Sciatic nerve (tissue), 2 donors: ENCODE results near the gene FARSA. TPM values are rescaled to one million over a fixed set of nuclear protein-coding genes. Genes with fewer than 3 reads are reported as not detected.
A peak's percentile ranks its signal among the peaks of the same experiment; 100 is the strongest.
"Not testable (repeated sequence)": the region's sequence is repeated elsewhere in the genome, so short reads cannot be mapped to it uniquely, and the experiment has no call there.

ENCODE experiments used
- ATAC-seq: fragments of 200-7000 bp; cut with Tn5 transposase; one replicate; pipeline ENCODE4 v1.9.1; 2020; ENCODE audit warnings: mild to moderate bottlenecking, moderate library complexity
- DNase-seq: peaks from one replicate; pipeline ENCODE4 v3.0.0-alpha.2; 2020; ENCODE audit warnings: low spot score
- intact Hi-C: fragments of 100-400 bp; cut with DNase I; formaldehyde crosslinking; loops from one replicate; pipeline ENCODE4 v1.14.2; 2022
- total RNA-seq: library from RNA; stranded (reverse); fragmentation: NEBNext Ultra II Directional; extraction: Animal tissue kit (Norgen Biotek cat#: 25700); gene quantifications from one replicate; pipeline ENCODE4 v1.2.1, GENCODE V29; 2021
- donor health status: DM: no; HTN: no; CAD: no.
- donor health status: DM: no; HTN: no; CAD: no.

Gene FARSA
- total RNA-seq, 1 donor from 2014 or later = 33.7 TPM

GRCh38 chr19:12912571-12912970 is 20.9 kb downstream of the FARSA start:
- DNase-seq = no peak
- intact Hi-C loops = no loop called here
- peak; percentile 16 for ATAC-seq

- intact Hi-C loops = no loop called here
- no peak for DNase-seq
- no peak for ATAC-seq
These were observed 26.3 kb downstream of the FARSA start for GRCh38 chr19:12907166-12907565.

- intact Hi-C loops = no loop called here
- ATAC-seq (no peak), DNase-seq (no peak)
These were observed 33.5 kb downstream of the FARSA start for GRCh38 chr19:12899891-12900518.

- DNase-seq (no peak), ATAC-seq (no peak)
- intact Hi-C loops = no loop called here
These were observed 37.1 kb downstream of the FARSA start for GRCh38 chr19:12896460-12896859.

GRCh38 chr19:12893582-12893981 is 39.9 kb downstream of the FARSA start:
- intact Hi-C loops = no loop called here
- no peak for ATAC-seq
- DNase-seq = no peak

GRCh38 chr19:12891553-12892021 is 41.9 kb downstream of the FARSA start:
- intact Hi-C loops = no loop called here
- DNase-seq (no peak), ATAC-seq (no peak)

- DNase-seq (peak; percentile 96), ATAC-seq (peak; percentile 98)
- intact Hi-C loops = no loop called here
These were observed 42.5 kb downstream of the FARSA start, which contains the start of gene GCDH for GRCh38 chr19:12890787-12891552. TSS of gene GCDH (plus strand) at chr19:12891160. CDS start at chr19:12891305, 145 bp downstream.

- intact Hi-C loops, DNase-seq, ATAC-seq: not testable (repeated sequence)
These were observed 43.2 kb downstream of the FARSA start for GRCh38 chr19:12890299-12890786.

GRCh38 chr19:12888006-12888603 is 45.4 kb downstream of the FARSA start:
- DNase-seq = no peak
- intact Hi-C loops = no loop called here
- ATAC-seq = no peak

GRCh38 chr19:12886969-12887747 is 46.4 kb downstream of the FARSA start, which contains the start of gene KLF1:
TSS of gene KLF1 (minus strand) at chr19:12887201. CDS start at chr19:12887140, 61 bp downstream.
- ATAC-seq (no peak), DNase-seq (no peak)
- intact Hi-C loops = no loop called here

GRCh38 chr19:12886651-12886968 is 46.9 kb downstream of the FARSA start:
- ATAC-seq (no peak), DNase-seq (no peak)
- intact Hi-C loops = no loop called here

GRCh38 chr19:12885749-12886650 is 47.5 kb downstream of the FARSA start:
- DNase-seq = no peak
- no peak for ATAC-seq
- intact Hi-C loops = no loop called here

GRCh38 chr19:12884926-12885748 is 48.4 kb downstream of the FARSA start:
- intact Hi-C loops = no loop called here
- ATAC-seq (no peak), DNase-seq (peak; percentile 84)

GRCh38 chr19:12884627-12884925 is 48.9 kb downstream of the FARSA start:
- ATAC-seq (no peak), DNase-seq (no peak)
- intact Hi-C loops = no loop called here

- ATAC-seq (no peak), DNase-seq (no peak)
- intact Hi-C loops = no loop called here
These were observed 49.3 kb downstream of the FARSA start for GRCh38 chr19:12884202-12884601.

GRCh38 chr19:12882589-12882988 is 50.9 kb downstream of the FARSA start:
- ATAC-seq = no peak
- intact Hi-C loops = no loop called here
- no peak for DNase-seq

- peak; percentile 97 for DNase-seq
- peak; percentile 97 for ATAC-seq
- intact Hi-C loops = no loop called here
These were observed 52.2 kb downstream of the FARSA start, which contains the start of gene DNASE2 for GRCh38 chr19:12881172-12881808. TSS of gene DNASE2 (minus strand) at chr19:12881449. CDS start at chr19:12881375, 74 bp downstream.
